HTERT RPE-1 (cell line): ENCODE data around the gene DIP2C.
"Not testable (repeated sequence)": the region's sequence is repeated elsewhere in the genome, so short reads cannot be mapped to it uniquely, and the experiment has no call there.

Experiments used
- in situ Hi-C: fragments of 300-500 bp; cut with MboI; formaldehyde crosslinking; loops from 4 replicates; pipeline ENCODE4 v1.14.3; 2020; ENCODE audit warnings: low sequenced_read_pairs

Gene DIP2C

GRCh38 chr10:697097-697875 lies 7.8 kb upstream of the DIP2C start:
- in situ Hi-C loops, result no loop called here

- in situ Hi-C loops, result no loop called here
These were observed 5.9 kb upstream of the DIP2C start for GRCh38 chr10:695396-695795.

GRCh38 chr10:693506-693905 lies 4.0 kb upstream of the DIP2C start:
- in situ Hi-C loops, result no loop called here

- in situ Hi-C loops, result no loop called here
These were observed 3.3 kb upstream of the DIP2C start for GRCh38 chr10:692682-693351.

GRCh38 chr10:691216-691615 lies 1.7 kb upstream of the DIP2C start:
- in situ Hi-C loops, result no loop called here

GRCh38 chr10:690372-691161 lies 1.1 kb upstream of the DIP2C start:
- in situ Hi-C loops, result no loop called here

- in situ Hi-C loops, result no loop called here
These were observed 382 bp downstream of the DIP2C start for GRCh38 chr10:689121-689451.

- in situ Hi-C loops, result no loop called here
These were observed 952 bp downstream of the DIP2C start for GRCh38 chr10:688312-689120.

GRCh38 chr10:687583-688311 lies 1.7 kb downstream of the DIP2C start:
- in situ Hi-C loops, result no loop called here

GRCh38 chr10:686155-686931 lies 3.1 kb downstream of the DIP2C start:
- in situ Hi-C loops, result no loop called here

GRCh38 chr10:685613-686012 lies 3.9 kb downstream of the DIP2C start:
- in situ Hi-C loops, result no loop called here

GRCh38 chr10:683448-684071 lies 5.9 kb downstream of the DIP2C start:
- in situ Hi-C loops, result no loop called here

GRCh38 chr10:682931-683447 lies 6.5 kb downstream of the DIP2C start:
- in situ Hi-C loops, result no loop called here

GRCh38 chr10:681670-682318 lies 7.7 kb downstream of the DIP2C start:
- in situ Hi-C loops, result no loop called here

- in situ Hi-C loops, result no loop called here
These were observed 8.7 kb downstream of the DIP2C start for GRCh38 chr10:680745-681144.

GRCh38 chr10:680146-680545 lies 9.3 kb downstream of the DIP2C start:
- in situ Hi-C loops, result no loop called here

GRCh38 chr10:679556-679955 lies 9.9 kb downstream of the DIP2C start:
- in situ Hi-C loops, result no loop called here

GRCh38 chr10:678662-679005 lies 10.8 kb downstream of the DIP2C start:
- in situ Hi-C loops, result not testable (repeated sequence)
